Activated CD8-positive, alpha-beta memory T cell treated with anti-CD3 and anti-CD28 coated beads, Interleukin-2, amount 50 U/mL, for 1 hour (primary cell): Measurements from ENCODE around the gene OR51B6.
"Not testable (repeated sequence)": the region's sequence is repeated elsewhere in the genome, so short reads cannot be mapped to it uniquely, and the experiment has no call there.

ENCODE experiments used
- DNase-seq: peaks from one replicate; pipeline ENCODE4 v3.0.0-alpha.2; 2020; ENCODE audit errors: extremely low read depth

OR51B6 gene

DNA sequence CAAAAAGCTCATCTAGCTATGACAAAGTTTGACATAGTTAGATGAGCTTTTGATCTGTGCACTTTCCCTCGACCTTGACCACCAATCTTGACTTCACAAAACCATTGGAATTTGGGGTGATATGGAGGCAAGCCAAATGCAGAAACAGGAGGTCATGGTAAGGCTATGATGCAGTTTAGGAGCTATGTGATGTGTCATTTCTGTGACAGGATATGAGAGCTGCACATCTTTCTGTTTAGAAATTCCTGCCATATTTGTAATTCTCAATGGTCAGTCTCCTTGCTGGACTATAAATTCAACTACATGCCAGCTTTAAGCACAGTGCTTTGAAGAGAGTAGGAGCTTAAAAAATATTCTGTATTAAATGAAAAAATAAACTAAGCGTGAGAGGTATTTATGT lies 12.9 kb downstream of the OR51B6 start:
- DNase-seq: no peak

DNA sequence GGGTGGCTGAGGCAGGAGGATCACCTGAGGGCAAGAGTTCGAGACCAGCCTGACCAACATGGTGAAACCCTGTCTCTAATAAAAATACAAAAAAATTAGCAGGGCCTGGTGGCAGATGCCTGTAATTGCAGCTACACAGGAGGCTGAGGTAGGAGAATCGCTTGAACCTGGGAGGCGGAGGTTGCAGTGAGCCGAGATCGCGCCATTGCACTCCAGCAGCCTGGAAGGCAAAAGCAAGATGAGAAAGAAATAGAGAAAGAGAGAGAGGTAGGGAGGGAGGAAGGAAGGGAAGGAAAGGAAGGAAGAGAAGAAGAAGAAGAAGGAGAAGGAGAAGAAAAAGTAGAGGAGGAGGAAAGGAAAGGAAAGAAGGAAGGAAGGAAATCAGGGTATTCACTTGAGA lies 15.1 kb downstream of the OR51B6 start:
- not testable (repeated sequence) for DNase-seq

DNA sequence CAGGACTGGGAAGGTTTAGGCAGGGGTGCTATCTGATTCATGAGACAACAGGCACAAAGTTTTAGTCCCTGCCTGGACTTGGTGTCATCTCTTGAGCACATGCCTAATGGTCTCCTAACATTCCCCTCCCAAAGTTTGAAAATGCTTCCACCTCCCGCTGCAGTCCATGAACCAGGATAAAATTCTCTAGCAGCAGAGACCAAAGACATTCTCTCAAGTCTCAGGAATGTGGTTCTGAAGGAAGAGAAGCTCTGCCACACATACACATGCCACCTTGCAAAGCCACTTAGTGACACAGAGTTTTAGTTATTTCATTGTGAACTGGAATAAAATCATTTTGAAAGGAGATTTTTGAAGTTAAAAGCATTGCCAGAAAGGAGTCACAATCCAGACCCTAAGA lies 15.5 kb downstream of the OR51B6 start:
- no peak for DNase-seq

DNA sequence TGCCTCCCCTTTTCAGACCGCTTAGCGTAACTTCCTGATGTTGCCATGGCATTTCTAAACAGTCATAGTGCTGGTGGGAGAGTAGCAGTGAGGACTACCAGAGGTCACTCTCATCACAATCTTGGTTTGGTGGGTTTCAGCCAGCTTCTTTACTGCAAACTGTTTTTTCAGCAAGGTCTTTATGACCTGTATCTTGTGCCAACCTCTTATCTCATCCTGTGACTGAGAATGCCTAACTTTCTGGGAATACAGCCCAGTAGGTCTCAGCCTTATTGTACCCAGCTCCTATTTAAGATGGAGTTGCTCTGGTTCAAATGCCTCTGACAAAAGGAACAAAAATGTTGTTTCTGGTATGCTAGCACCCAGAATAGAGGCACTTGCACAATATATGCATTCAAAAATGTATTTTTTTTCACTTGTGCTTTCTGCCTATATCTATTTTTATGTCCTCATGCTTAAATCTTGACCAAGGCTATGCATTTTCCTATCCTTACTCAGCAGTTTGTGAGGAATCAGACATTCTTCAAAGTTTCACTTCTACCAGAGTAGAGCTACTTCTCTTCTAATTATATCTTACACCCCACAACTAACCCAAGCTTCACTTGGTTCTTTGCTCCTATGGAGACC lies 16.3 kb downstream of the OR51B6 start:
- no peak for DNase-seq

DNA sequence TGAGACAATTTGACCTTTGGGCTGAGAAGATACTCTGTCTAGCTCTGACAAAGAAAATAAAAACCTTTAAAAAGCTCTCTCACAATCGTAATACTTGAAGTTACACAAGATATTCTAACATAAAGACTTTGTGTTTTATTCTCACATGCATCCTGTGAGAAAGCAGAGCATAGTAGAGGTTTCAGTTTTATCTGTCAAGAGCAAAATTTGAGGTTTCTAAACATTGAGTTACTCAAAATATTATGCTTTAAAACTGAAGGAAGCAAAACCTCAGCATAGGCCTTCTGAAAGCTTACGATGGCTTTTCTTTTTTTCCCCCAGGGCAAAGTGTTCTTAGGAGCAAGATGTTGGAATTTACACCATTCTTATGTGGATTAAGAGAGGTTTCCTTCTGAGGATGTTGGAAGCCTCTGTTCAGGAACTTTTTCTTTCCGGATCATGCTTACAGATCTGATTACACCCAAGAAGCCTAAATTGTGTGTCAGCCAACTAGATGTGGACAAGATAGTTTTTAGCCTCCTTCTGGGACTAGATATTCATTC lies 17.3 kb downstream of the OR51B6 start:
- no peak for DNase-seq

DNA sequence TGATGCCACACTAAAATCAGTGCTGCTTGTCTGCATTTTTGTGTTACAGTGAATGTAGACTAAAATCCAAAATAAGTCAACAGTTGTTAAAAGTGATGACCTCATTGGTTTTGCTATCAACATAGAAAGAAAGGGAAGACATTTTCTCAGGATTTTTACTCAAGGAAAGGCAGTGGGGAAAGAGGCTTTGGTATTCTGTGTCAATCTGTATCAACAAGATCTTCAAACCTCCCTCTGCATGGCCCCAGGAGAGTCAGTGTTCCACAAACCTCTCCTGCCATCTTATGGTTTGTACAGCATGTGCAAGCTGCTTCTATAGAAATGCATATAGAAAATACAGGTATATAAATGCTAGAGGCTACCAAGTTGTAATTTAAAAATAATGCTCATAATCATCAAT lies 18.5 kb downstream of the OR51B6 start:
- DNase-seq: no peak

DNA sequence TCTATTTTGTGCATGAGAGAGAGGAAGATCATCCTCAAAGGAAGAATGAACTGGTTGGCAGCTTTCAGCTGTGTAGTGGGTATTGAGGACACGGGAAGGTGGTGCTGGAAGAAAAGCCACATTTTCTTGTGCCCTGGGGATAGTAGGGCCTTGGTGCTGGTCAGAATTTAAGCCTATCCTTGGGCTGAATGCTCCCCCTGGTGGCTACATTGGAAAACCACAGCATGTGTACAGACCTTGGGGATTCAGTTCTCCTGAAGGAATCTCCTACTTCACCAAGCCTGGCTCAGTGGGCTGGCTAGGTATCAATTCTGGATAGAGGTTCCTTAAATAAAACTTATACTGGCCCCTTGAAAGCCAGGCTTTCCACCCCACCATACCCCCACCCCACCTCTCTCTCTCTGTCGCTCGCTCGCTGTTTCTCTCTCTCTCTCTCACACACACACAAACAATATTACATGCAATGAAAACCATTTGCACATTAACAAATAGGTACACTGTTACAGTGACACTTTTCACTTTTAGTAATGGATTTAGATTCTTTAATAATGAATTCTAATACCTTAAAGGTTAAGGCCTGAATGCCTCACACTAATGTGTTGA lies 29.5 kb downstream of the OR51B6 start:
- no peak for DNase-seq

DNA sequence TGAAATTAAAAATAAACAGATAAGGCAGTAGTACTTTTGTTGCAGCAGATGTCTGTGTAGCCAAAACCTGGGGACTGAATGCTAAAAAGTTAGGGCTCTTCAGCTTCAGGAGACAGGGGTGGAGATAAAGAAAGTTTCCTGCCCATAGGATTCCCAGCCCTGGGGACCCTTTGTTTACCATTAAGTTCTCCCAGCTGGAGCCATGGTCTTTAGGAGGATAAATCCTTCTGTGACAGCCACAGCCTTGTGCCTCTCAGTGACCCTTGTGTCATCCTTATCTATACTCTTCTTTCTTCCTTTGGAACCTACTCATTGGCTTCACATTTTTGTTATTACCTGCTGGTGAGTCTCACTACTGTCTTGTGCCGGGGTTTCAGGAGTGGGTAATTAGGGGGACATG lies 32.3 kb downstream of the OR51B6 start, which contains the start of gene OR51M1:
Gene OR51M1 (plus strand): TSS at position 237 of the 400 bp plus-strand sequence. CDS start 5,587 bp downstream, outside the sequence.
- no peak for DNase-seq

DNA sequence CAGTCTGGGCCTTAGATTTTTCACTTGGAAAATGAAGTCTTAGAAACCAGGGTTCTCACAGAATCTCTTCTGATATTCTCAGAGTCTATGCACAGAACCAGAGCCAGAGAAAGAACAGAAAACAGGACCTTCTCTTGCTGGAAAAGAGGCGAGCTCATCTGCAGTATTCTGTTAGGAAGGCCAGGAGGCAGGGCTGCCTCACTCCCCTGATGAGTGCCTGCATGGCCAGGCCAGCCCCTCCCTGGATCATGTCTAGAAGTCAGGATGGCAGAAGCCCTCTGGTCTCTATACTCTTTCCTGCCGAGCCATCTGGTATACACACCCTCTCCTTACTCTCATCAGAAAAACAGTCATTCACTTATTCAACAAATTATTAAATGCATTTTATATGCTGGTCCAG lies 33.0 kb downstream of the OR51B6 start:
- no peak for DNase-seq

DNA sequence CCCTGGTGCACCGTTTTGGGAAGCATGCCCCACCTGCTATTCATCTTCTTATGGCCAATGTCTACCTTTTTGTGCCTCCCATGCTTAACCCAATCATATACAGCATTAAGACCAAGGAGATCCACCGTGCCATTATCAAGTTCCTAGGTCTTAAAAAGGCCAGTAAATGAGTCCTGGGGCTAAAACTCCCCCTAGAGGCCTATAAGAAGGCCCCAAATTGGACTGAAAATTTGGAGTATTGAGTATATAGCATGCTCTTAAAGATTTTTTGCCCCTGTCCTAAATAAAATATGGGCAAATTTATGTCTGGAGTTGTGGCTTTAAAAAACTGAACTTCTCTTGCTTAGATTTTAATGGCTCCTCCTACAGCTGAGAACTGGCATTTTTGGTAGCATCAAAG lies 38.9 kb downstream of the OR51B6 start:
- DNase-seq: no peak

DNA sequence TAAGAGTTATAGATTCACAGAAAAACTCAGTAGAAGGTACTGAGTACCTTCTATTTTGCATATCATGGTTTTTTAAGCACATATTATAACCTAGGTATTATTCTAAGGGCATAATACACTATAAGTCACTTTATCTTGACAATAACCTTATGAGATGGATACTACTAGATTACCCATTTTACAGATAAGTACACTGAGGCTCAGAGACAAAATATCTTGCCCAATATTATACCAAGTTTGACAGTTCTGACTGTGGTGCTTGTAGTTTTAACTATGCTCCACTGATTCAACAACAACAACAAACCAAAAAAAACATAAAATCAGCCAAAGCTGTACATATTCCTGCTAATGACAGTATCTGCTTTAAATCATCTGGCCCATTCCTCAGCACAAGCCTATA lies 42.8 kb downstream of the OR51B6 start:
- no peak for DNase-seq

DNA sequence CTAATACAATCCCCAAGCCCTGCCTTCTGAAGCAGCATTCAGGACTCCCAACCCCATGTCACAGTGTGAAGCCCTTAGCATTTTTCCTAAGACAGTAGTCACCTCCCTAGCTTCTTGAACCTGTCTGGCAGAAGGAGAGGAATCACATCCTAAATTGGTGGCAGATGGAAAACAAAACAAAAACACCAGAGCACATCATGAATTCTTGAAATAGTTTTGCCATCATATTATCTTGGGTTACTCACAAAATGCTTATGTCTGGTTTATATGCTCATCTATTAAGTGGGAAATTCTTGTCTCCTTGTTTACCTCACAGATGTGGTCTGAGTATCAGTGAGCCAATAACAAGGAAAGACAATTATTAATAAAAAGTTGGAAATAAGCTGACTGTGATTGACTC lies 47.6 kb downstream of the OR51B6 start:
- DNase-seq: no peak
